BE2C (cell line): ENCODE results near the gene MYLK. TPM values are rescaled to one million over a fixed set of nuclear protein-coding genes. Genes with fewer than 3 reads are reported as not detected.

Experiments
- DNase-seq: peaks from one replicate; pipeline ENCODE4 v3.0.0-alpha.2; 2020
- H3K27me3 ChIP-seq: fragments of 250-450 bp; sonication (Bioruptor Pico); 2 replicates; pipeline ENCODE4 v1.5.1; 2020; ENCODE audit warnings: mild to moderate bottlenecking
- H3K36me3 ChIP-seq: fragments of 250-450 bp; sonication (Bioruptor Pico); 2 replicates; pipeline ENCODE4 v1.5.1; 2020; ENCODE audit warnings: mild to moderate bottlenecking
- H3K4me1 ChIP-seq: fragments of 250-450 bp; sonication (Bioruptor Pico); 2 replicates; pipeline ENCODE4 v1.5.1; 2020
- H3K4me3 ChIP-seq: 2 replicates; pipeline ENCODE4 v1.5.1; 2011; ENCODE audit warnings: low read depth, low read length
- H3K9me3 ChIP-seq: fragments of 250-450 bp; sonication (Bioruptor Pico); 2 replicates; pipeline ENCODE4 v1.5.1; 2020
- polyA plus RNA-seq: library from polyadenylated mRNA; unstranded; fragments of >200 nt; gene quantifications from one replicate; pipeline ENCODE4 v1.2.1, GENCODE V29; 2012; ENCODE audit warnings: low read depth, missing spikeins; ENCODE audit not compliant: insufficient read length, insufficient read depth
- TF ChIP-seq, protein P1 (sequence below): IDR thresholded peaks from 2 replicates; pipeline ENCODE4 v1.5.1; 2012; ENCODE audit warnings: mild to moderate bottlenecking, low read depth, low read length

The MYLK gene, protein sequence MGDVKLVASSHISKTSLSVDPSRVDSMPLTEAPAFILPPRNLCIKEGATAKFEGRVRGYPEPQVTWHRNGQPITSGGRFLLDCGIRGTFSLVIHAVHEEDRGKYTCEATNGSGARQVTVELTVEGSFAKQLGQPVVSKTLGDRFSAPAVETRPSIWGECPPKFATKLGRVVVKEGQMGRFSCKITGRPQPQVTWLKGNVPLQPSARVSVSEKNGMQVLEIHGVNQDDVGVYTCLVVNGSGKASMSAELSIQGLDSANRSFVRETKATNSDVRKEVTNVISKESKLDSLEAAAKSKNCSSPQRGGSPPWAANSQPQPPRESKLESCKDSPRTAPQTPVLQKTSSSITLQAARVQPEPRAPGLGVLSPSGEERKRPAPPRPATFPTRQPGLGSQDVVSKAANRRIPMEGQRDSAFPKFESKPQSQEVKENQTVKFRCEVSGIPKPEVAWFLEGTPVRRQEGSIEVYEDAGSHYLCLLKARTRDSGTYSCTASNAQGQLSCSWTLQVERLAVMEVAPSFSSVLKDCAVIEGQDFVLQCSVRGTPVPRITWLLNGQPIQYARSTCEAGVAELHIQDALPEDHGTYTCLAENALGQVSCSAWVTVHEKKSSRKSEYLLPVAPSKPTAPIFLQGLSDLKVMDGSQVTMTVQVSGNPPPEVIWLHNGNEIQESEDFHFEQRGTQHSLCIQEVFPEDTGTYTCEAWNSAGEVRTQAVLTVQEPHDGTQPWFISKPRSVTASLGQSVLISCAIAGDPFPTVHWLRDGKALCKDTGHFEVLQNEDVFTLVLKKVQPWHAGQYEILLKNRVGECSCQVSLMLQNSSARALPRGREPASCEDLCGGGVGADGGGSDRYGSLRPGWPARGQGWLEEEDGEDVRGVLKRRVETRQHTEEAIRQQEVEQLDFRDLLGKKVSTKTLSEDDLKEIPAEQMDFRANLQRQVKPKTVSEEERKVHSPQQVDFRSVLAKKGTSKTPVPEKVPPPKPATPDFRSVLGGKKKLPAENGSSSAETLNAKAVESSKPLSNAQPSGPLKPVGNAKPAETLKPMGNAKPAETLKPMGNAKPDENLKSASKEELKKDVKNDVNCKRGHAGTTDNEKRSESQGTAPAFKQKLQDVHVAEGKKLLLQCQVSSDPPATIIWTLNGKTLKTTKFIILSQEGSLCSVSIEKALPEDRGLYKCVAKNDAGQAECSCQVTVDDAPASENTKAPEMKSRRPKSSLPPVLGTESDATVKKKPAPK (N-terminal part only)
- polyA plus RNA-seq = 2.1 TPM

DNA sequence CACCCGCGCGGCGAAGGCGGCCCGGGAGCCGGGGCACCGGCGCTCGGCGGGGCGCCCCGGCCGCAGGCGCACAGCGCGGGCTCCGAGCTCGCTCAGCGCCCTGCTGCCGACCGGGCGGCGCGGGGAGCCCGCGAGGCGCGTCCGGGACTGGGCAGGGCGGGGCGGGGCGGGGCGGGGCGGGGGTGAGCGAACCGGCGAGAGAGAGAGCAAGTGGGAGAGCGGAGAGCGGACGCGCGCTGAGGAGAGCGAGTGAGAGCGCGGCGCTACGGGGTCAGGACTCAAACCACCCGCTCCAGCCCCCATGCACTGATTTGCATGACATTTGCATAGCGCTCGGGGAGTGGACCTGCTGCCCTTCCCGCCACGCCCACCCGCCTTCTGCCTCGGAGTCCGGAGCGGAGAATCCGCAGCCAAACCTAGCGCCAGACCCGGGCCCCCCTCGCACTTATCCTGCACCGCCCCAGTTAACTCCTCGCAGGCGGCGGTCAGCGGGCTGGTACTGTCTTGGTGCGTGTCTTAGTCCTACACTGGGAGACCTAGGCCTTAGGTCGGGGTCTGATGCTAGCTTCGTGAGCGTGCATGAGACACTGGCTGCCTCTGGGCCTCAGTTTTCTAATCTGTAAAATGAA, at the start of gene MYLK:
Gene MYLK (minus strand): TSS at position 130 of the 629 bp plus-strand sequence. CDS start 90,491 bp downstream, outside the sequence.
- Histone ChIP-seq H3K9me3 (no peaks in the 10 kb centered on the region), H3K4me3 (peak within 1 kb of the TSS; percentile 56), H3K4me1 (no peaks in the 10 kb centered on the region), H3K36me3 (no peaks in the 10 kb centered on the region), H3K27me3 (no peaks in the 10 kb centered on the region)
- TF ChIP-seq, protein P1, sequence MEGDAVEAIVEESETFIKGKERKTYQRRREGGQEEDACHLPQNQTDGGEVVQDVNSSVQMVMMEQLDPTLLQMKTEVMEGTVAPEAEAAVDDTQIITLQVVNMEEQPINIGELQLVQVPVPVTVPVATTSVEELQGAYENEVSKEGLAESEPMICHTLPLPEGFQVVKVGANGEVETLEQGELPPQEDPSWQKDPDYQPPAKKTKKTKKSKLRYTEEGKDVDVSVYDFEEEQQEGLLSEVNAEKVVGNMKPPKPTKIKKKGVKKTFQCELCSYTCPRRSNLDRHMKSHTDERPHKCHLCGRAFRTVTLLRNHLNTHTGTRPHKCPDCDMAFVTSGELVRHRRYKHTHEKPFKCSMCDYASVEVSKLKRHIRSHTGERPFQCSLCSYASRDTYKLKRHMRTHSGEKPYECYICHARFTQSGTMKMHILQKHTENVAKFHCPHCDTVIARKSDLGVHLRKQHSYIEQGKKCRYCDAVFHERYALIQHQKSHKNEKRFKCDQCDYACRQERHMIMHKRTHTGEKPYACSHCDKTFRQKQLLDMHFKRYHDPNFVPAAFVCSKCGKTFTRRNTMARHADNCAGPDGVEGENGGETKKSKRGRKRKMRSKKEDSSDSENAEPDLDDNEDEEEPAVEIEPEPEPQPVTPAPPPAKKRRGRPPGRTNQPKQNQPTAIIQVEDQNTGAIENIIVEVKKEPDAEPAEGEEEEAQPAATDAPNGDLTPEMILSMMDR = no peak
- peak; percentile 98 for DNase-seq

DNA sequence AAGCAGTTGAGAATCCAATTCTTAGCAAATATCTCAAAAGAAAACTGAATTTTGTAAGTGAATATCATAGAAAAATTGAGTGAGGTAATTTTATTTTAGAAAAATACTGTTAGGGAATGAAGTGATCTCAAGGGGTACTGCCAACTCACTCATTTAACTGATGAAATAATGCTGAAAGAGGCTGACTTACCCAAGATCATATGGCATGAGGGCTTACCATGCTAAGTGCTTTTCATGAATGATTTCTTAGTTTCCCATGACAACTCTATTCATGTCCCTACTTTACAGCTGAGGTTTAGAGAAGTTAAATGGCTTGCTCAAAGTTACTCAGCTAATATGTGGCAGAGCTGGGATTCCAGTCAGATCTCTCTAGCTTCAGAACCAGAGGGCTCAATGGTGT, 46.3 kb upstream of the MYLK start:
- H3K27me3 ChIP-seq = no peaks in the 10 kb centered on the region
- H3K4me1 ChIP-seq = peaks cover 1% of the 10 kb centered on the region; the same call in 1 of the 2 replicates
- TF ChIP-seq, protein P1 = no peak
- DNase-seq = no peak
- H3K9me3 ChIP-seq = no peaks in the 10 kb centered on the region
- peaks cover 39% of the 10 kb centered on the region for H3K36me3 ChIP-seq
- no peak overlapping the region for H3K4me3 ChIP-seq

DNA sequence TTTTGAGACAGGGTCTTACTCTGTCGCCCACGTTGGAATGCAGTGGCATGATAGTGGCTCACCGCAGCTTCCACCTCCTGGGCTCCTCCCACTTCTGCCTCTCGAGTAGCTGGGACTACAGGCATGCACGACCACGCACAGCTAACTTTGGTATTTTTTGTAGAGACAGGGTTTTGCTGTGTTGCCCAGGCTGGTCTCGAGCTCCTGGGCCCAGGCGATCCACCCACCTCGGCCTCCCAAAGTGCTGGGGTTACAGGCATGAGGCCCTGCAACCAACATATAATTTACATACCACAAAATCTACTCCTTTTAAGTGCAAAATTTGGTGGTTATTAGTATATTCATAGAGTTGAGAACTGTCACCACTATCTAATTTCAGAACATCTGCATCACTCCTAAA, 45.2 kb upstream of the MYLK start:
- Histone ChIP-seq H3K9me3 (no peaks in the 10 kb centered on the region), H3K4me1 (no peaks in the 10 kb centered on the region), H3K27me3 (no peaks in the 10 kb centered on the region), H3K4me3 (no peak overlapping the region), H3K36me3 (peaks cover 42% of the 10 kb centered on the region)
- TF ChIP-seq, protein P1 = no peak
- no peak for DNase-seq

DNA sequence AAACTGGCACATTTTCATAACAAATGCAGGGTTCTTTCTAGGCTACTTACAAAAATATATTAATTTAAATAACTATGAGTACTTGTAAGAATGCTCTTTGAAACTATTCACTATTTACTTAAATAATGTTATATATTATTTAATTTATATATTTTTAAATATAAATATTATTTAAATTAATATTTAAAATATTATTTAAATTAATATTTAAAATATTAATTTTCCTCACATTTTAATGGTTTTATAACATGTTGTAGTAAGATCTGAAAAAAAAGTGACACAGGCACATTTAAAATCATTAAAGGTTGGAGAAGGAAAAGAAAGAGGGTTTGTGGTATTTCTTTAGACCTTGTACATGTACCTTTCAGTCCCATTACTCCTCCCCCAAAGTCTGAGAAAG, 42.3 kb upstream of the MYLK start:
- TF ChIP-seq, protein P1 = no peak
- Histone ChIP-seq H3K36me3 (peaks cover 32% of the 10 kb centered on the region), H3K4me1 (no peaks in the 10 kb centered on the region)

DNA sequence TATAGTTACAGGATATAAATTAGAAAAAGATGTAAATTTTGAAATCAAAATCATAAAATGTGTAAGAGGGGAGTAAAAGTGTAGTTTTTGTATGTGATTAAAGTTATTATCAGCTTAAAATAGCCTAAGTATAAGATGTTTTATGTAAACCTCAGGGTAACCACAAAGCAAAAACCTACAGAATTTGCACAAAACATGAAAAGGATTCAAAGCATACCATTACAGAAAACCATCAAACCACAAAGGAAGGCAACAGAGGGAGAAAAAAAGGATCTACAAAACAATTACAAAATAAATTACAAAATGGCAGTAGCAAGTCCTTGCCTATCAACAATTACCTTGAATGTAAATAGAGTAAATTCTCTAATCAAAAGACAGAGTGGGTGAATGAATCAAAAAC, 36.7 kb upstream of the MYLK start:
- H3K4me1 ChIP-seq = no peaks in the 10 kb centered on the region
- H3K4me3 ChIP-seq = no peak overlapping the region
- DNase-seq = no peak
- TF ChIP-seq, protein P1 = no peak
- peaks cover 31% of the 10 kb centered on the region for H3K36me3 ChIP-seq
- H3K9me3 ChIP-seq = no peaks in the 10 kb centered on the region
- no peaks in the 10 kb centered on the region for H3K27me3 ChIP-seq

More for the DNA sequence above, 42.3 kb upstream of the MYLK start:
- H3K4me3 ChIP-seq = no peak overlapping the region
- H3K27me3 ChIP-seq = no peaks in the 10 kb centered on the region
- DNase-seq = no peak
- H3K9me3 ChIP-seq = no peaks in the 10 kb centered on the region
